Measurements from ENCODE around the gene PGAP6.

DNA sequence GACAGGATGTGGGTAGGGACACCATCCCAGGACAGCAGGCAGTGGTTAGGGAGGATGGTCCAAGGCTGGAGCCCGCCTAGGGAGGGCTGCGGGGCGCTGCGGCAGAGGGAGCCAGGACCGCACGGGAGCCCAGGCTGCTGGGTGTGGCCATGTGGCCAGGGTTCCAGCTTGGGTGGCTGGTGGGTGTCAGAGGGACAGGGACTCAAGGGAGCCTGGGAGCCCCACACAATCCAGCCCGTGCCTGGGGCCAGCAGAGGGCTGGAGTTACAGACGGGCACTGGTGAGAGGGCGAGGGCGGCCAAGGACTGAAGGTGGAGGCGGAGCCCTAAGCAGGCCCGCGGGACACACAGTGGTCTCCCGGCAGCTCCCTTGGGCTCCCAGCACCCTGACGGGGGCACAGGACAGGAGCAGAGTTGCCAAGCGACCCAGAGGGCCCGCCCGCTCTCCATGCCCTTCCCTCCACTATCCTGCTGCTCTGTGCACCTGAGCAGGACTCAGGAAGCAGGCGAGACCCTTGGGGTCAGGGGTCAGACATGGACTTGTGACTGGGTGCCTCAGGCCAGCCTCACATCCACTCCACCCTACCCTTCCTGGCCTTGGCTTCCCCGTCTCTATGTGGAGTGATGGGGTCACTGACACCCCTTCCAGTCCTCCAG, 18.5 kb downstream of the PGAP6 start:
- TF ChIP-seq POLR2A (IDR thresholded peaks at IDR 0.05; ENCODE audit: control extremely low read depth in 1 of 2, low read depth in 2 of 2, low read length in 2 of 2) (no peak), EZH2 (IDR thresholded peaks at IDR 0.05; ENCODE audit: low read depth, low read length, severe bottlenecking) (no peak), YY1 (IDR thresholded peaks at IDR 0.05; ENCODE audit: low read depth, low read length) (no peak), TEAD4 (IDR thresholded peaks at IDR 0.05; ENCODE audit: low read depth, low read length) (no peak), POLR2AphosphoS5 (IDR thresholded peaks at IDR 0.05; ENCODE audit: low read depth, low read length) (no peak), KDM1A (IDR thresholded peaks at IDR 0.05; ENCODE audit: borderline replicate concordance, low read length) (no peak), SIN3A (conservative IDR thresholded peaks at IDR 0.05 in 1 of 2, IDR thresholded peaks at IDR 0.05 in 1 of 2; ENCODE audit: low read depth in 1 of 2, low read length in 2 of 2) (no peak), NRF1 (IDR thresholded peaks at IDR 0.05; ENCODE audit: low read depth, low read length) (no peak), GTF2F1 (IDR thresholded peaks at IDR 0.05; ENCODE audit: borderline replicate concordance, low read depth, low read length) (no peak), RAD21 (IDR thresholded peaks at IDR 0.05 in 1 of 2, conservative IDR thresholded peaks at IDR 0.05 in 1 of 2; ENCODE audit: low read depth in 2 of 2, low read length in 2 of 2) (no peak)
- TF ChIP-seq, protein P1, sequence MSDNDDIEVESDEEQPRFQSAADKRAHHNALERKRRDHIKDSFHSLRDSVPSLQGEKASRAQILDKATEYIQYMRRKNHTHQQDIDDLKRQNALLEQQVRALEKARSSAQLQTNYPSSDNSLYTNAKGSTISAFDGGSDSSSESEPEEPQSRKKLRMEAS (IDR thresholded peaks at IDR 0.05), result no peak
- TF ChIP-seq, protein P2, sequence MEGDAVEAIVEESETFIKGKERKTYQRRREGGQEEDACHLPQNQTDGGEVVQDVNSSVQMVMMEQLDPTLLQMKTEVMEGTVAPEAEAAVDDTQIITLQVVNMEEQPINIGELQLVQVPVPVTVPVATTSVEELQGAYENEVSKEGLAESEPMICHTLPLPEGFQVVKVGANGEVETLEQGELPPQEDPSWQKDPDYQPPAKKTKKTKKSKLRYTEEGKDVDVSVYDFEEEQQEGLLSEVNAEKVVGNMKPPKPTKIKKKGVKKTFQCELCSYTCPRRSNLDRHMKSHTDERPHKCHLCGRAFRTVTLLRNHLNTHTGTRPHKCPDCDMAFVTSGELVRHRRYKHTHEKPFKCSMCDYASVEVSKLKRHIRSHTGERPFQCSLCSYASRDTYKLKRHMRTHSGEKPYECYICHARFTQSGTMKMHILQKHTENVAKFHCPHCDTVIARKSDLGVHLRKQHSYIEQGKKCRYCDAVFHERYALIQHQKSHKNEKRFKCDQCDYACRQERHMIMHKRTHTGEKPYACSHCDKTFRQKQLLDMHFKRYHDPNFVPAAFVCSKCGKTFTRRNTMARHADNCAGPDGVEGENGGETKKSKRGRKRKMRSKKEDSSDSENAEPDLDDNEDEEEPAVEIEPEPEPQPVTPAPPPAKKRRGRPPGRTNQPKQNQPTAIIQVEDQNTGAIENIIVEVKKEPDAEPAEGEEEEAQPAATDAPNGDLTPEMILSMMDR (IDR thresholded peaks at IDR 0.05; ENCODE audit: control extremely low read depth in 1 of 3, insufficient read depth in 1 of 3, low read depth in 1 of 3, low read length in 3 of 3), result no peak
- TF ChIP-seq, protein P3, sequence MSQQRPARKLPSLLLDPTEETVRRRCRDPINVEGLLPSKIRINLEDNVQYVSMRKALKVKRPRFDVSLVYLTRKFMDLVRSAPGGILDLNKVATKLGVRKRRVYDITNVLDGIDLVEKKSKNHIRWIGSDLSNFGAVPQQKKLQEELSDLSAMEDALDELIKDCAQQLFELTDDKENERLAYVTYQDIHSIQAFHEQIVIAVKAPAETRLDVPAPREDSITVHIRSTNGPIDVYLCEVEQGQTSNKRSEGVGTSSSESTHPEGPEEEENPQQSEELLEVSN (IDR thresholded peaks at IDR 0.05), result no peak

Measured in H1 (cell line).